ENCODE measurements around the gene HPS4.

Gene HPS4

DNA sequence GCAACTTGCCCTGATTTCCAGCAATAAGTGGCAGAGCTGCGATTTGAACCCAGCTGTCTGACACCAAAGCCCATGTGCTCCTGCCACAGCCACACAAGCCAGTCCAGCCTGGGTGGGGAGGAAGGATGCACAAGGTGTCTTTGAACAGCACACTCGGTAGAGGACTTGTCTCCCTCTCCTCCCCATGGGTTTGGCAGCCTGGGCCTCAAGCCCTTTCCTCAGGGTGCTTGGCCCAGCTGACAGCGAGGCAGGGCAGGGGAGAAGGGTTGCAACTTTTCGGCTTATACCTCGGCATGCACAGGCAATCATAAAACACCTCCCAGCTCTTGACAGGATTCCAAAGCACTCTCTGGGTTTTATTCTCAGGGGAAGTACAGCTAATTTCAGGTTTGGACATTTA lies 35.2 kb downstream of the HPS4 start:
- DNase-seq = no peak
- no peak for TF ChIP-seq CTCF (IDR thresholded peaks at IDR 0.05; ENCODE audit: low read depth, low read length)
- H3K36me3 ChIP-seq = peaks cover 13% of the 10 kb centered on the region

GRCh38 chr22:26447584-26448329 lies 35.8 kb downstream of the HPS4 start:
- H3K9me3 ChIP-seq = no peaks in the 10 kb centered on the region
- H3K4me3 ChIP-seq (ENCODE audit: low read depth, low read length) = no peak overlapping the region
- H3K4me1 ChIP-seq = no peaks in the 10 kb centered on the region; the same call in none of the 2 replicates
- no peak for TF ChIP-seq CTCF (IDR thresholded peaks at IDR 0.05; ENCODE audit: low read depth, low read length)
- DNase-seq = no peak
- peaks cover 8% of the 10 kb centered on the region for H3K36me3 ChIP-seq
- no peaks in the 10 kb centered on the region for H3K27me3 ChIP-seq

More for the DNA sequence above, 35.2 kb downstream of the HPS4 start:
- Histone ChIP-seq H3K4me3 (ENCODE audit: low read depth, low read length) (no peak overlapping the region), H3K9me3 (no peaks in the 10 kb centered on the region), H3K27me3 (no peaks in the 10 kb centered on the region), H3K4me1 (no peaks in the 10 kb centered on the region; the same call in none of the 2 replicates)

- TF ChIP-seq CTCF (IDR thresholded peaks at IDR 0.05; ENCODE audit: low read depth, low read length) = no peak
- DNase-seq = no peak
- Histone ChIP-seq H3K4me1 (no peaks in the 10 kb centered on the region; the same call in none of the 2 replicates), H3K9me3 (no peaks in the 10 kb centered on the region), H3K27me3 (no peaks in the 10 kb centered on the region), H3K4me3 (ENCODE audit: low read depth, low read length) (no peak overlapping the region), H3K36me3 (peaks cover under 1% of the 10 kb centered on the region)
Measured at GRCh38 chr22:26446808-26447515, 36.6 kb downstream of the HPS4 start.

DNA sequence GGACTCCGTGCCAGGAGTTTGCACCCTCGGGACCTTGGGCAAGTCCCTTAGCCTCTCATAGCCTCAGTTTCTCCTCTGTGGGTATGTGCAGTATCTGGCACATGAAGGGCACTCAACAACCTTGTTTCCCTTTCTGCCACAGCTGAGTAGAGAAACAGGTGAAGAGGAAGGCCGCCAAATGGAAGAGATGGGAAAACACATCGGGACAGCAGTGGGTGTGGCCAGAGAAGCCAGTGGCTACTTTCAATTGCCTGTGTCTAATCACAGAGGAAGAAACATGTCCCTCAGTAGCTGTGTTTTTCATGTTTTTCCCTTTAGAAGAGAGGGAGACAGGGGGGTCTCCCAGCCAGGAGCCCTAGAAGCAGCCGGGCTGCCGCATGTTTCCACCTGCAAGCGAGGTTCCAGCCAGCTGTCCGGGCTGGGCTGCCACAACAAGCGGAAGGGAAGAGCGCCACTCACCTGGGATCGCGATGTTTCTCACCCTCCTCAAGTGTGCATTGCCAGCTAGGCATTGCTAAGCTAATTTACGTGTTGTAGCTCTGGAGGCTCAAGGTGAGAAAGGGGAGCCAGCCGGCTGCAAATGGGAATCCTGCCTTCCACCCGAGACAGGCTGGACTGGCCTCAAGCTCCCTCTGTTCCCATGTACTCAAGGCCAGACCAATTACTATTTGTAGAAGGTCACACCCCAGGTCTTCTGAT lies 37.9 kb downstream of the HPS4 start:
- Histone ChIP-seq H3K9me3 (no peaks in the 10 kb centered on the region), H3K4me3 (ENCODE audit: low read depth, low read length) (no peak overlapping the region), H3K4me1 (no peaks in the 10 kb centered on the region; the same call in none of the 2 replicates), H3K27me3 (no peaks in the 10 kb centered on the region), H3K36me3 (no peaks in the 10 kb centered on the region)
- TF ChIP-seq CTCF (IDR thresholded peaks at IDR 0.05; ENCODE audit: low read depth, low read length) = no peak
- no peak for DNase-seq

DNA sequence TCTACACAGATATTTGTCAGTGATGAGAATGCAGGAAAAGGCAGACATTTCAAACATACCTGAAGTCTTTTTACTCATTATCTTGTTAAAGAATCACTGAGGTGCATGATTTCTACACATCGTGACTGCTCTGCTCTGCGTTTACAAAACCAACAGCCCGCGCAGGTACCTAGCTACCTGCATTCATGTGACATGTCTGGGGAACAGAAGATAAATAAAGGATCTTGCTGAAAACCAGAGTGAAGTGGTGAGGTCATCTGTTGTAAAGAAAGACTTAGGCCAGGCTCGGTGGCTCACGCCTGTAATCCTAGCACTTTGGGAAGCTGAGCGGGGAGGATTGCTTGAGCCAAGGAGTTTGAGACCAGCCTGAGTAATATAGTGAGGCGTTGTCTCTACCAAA lies 38.8 kb downstream of the HPS4 start:
- no peak for TF ChIP-seq CTCF (IDR thresholded peaks at IDR 0.05; ENCODE audit: low read depth, low read length)
- H3K9me3 ChIP-seq = no peaks in the 10 kb centered on the region
- H3K27me3 ChIP-seq = no peaks in the 10 kb centered on the region
- no peak overlapping the region for H3K4me3 ChIP-seq (ENCODE audit: low read depth, low read length)
- no peak for DNase-seq
- no peaks in the 10 kb centered on the region for H3K36me3 ChIP-seq
- no peaks in the 10 kb centered on the region for H3K4me1 ChIP-seq

Data from BE2C (cell line).